ENCODE measurements around the gene METRN.
A peak's percentile ranks its signal among the peaks of the same experiment; 100 is the strongest.

Gene METRN

GRCh38 chr16:720990-721764 is 6.3 kb downstream of the METRN start, which contains the start of gene ANTKMT:
Gene ANTKMT, plus strand, starts transcription at chr16:721146. Its CDS starts 129 bp downstream, at chr16:721275.
- DNase-seq: peak in 9 of 10 donors; percentile 71 to 96 (median 73)
- intact Hi-C loops (cut with DNase I): loop anchor here (2.0 kb wide), 1 partner anchor 20 kb away; the partner anchor contains the start of gene CIAO3

- intact Hi-C loops (cut with DNase I): loop anchor here (2.0 kb wide), 1 partner anchor 19 kb away; the partner anchor contains the start of gene CIAO3
- peak in 1 of 10 donors; percentile 7 for DNase-seq
Measured at GRCh38 chr16:721765-722540, 7.0 kb downstream of the METRN start.

- intact Hi-C loops (cut with DNase I): no loop called here
- DNase-seq: no peak
Measured at GRCh38 chr16:722835-723633, 8.1 kb downstream of the METRN start.

- intact Hi-C loops (cut with DNase I): no loop called here
- no peak for DNase-seq
Measured at GRCh38 chr16:723695-724094, 8.8 kb downstream of the METRN start.

GRCh38 chr16:724188-725040 is 9.5 kb downstream of the METRN start:
- intact Hi-C loops (cut with DNase I): no loop called here
- DNase-seq: no peak

GRCh38 chr16:725041-725376 is 10.1 kb downstream of the METRN start:
- no peak for DNase-seq
- intact Hi-C loops (cut with DNase I): no loop called here

GRCh38 chr16:725463-726187 is 10.7 kb downstream of the METRN start:
- intact Hi-C loops (cut with DNase I): no loop called here
- DNase-seq: no peak

- intact Hi-C loops (cut with DNase I): no loop called here
- no peak for DNase-seq
Measured at GRCh38 chr16:726188-726437, 11.2 kb downstream of the METRN start.

- intact Hi-C loops (cut with DNase I): no loop called here
- peak in 6 of 10 donors; percentile 66 to 95 (median 79) for DNase-seq
Measured at GRCh38 chr16:726438-727290, 11.7 kb downstream of the METRN start, which contains the start of the genes CCDC78 and HAGHL. Gene CCDC78, minus strand, starts transcription at chr16:726443. Its CDS starts 76 bp downstream, at chr16:726367. Gene HAGHL, plus strand, starts transcription at chr16:727106. Its CDS starts 404 bp downstream, at chr16:727510.

- DNase-seq: no peak
- intact Hi-C loops (cut with DNase I): no loop called here
Measured at GRCh38 chr16:727291-727977, 12.5 kb downstream of the METRN start.

- DNase-seq: peak in 5 of 10 donors; percentile 64 to 95 (median 67)
- intact Hi-C loops (cut with DNase I): no loop called here
Measured at GRCh38 chr16:728131-728889, 13.4 kb downstream of the METRN start.

GRCh38 chr16:728890-729744 is 14.2 kb downstream of the METRN start:
- DNase-seq: peak in 2 of 10 donors; percentile 90 to 93
- intact Hi-C loops (cut with DNase I): no loop called here

GRCh38 chr16:729768-730665 is 15.1 kb downstream of the METRN start:
- DNase-seq: peak in 1 of 10 donors; percentile 85
- intact Hi-C loops (cut with DNase I): no loop called here

GRCh38 chr16:730666-731509 is 16.0 kb downstream of the METRN start:
- intact Hi-C loops (cut with DNase I): no loop called here
- DNase-seq: peak in 1 of 10 donors; percentile 75
